Left lobe of liver (tissue), 2 donors: Measurements from ENCODE around the gene PEAR1. TPM values are rescaled to one million over a fixed set of nuclear protein-coding genes. Genes with fewer than 3 reads are reported as not detected.

Experiments used
- ATAC-seq: fragments of 200-7000 bp; cut with Tn5 transposase; one replicate; pipeline ENCODE4 v1.9.1; 2020; ENCODE audit warnings: mild to moderate bottlenecking, moderate library complexity
- DNase-seq: peaks from one replicate; pipeline ENCODE4 v3.0.0-alpha.2; 2020; ENCODE audit warnings: low spot score
- total RNA-seq: library from RNA; stranded (reverse); gene quantifications from one replicate; pipeline ENCODE4 v1.2.1, GENCODE V29; 2021
- donor health status: DM: no; HTN: no; CAD: no; lungs with moderate emphysema.
- donor health status: DM: no; HTN: yes; CAD: no.

PEAR1 gene
- total RNA-seq, 1 donor from 2014 or later = 4.5 TPM

GRCh38 chr1:156956333-156956732 lies 62.8 kb downstream of the PEAR1 start:
- DNase-seq = no peak
- no peak for ATAC-seq

DNA sequence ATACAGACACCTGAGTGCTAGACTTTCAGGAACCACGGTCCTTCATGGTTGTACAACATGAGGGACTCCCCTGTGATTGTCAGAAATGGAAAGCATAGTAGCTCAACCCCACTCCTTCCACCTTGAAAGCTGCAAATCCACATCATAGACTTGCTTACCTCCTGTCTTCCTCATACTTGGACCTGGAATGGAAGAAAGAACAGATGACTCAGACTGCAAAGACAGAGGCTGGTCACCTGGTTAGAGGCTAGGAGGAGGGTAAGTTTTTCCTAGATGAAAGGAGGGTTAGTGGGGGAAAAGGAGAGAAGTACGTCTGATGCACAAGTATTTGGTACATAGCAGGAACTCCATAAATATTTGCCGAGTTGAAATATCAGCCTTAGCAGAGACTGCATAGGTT lies 64.1 kb downstream of the PEAR1 start:
- ATAC-seq (no peak), DNase-seq (no peak)

GRCh38 chr1:156958247-156958714 lies 64.8 kb downstream of the PEAR1 start:
- DNase-seq (no peak), ATAC-seq (no peak)

DNA sequence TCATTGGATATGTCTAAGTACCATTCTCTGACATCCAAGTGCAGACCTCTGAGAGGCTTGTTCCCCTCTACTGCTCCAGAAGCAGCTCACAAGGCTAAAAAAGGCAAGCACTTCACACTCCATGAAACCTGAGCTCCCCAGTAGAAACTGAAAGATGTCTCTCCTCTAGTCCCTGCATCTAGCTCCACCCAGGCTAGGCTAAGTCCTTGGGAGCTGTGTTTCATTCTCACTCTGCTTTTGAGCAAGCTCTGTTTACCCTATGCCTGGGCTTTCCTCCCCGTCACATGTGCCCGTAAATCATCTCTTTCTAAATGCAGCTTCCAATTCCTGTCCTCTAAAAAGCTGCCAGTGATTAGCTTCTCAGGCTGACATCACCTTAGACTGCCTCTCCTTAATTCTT lies 65.9 kb downstream of the PEAR1 start:
- no peak for ATAC-seq
- no peak for DNase-seq

DNA sequence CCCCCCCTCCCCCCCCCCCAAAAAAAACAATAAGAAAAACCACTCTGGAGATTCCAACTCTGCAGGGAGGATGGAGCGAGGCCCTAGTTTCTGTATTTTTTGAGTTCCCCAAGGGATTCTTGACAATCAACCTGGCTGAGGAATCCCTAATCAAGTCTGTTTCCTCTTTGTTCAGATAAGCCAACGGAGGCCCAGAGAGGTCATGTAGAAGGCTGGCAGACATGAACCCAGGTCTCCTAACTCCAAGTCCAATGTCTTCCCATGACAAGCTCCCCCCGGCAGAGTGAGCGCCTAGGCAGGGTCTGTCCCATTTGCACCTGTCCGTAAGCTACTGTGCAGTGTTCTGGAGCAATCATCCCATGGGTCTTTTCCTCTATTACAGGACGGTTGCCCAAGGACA lies 66.4 kb downstream of the PEAR1 start:
- ATAC-seq = no peak
- no peak for DNase-seq

- no peak for DNase-seq
- no peak for ATAC-seq
These were observed 68.2 kb downstream of the PEAR1 start for GRCh38 chr1:156961709-156962108.

DNA sequence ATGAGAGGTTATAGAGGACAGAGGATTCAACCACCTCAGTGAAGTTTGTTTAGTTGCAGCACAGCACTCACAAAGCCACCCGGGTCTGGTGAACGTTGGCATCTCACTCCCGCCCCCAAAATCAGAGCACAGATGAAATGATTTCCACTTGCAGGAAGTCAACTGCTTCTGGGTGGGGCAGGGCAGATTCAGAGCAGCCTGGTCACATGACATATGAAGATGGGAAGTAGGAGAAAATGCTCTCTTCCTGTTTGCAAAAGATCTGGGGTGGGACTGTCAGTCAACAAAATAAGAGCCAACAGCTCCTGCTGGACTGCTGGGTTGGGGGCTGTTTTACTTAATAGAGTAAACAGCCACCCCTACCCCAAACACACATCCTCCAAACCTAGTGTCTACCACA lies 70.1 kb downstream of the PEAR1 start:
- peak; percentile 46 for ATAC-seq
- DNase-seq = no peak

DNA sequence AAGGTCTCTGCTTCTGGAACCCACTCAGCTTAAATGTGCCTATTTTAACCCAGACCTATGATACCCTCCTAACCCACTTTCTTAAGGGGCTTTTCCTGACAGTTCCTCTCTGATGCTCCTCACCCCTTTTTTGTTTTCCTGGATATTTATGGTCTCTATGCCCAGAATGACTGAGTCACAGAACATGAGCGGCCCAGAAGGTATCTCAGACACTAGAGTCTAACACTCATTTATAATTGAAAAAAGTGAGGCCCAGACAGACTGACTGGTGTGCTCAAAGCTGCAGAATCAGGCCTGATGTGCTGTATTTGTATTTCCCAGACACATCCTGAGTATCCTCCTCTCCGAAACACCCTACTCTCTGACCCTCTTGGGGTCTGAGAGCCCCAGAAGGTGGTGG lies 70.9 kb downstream of the PEAR1 start:
- no peak for ATAC-seq
- no peak for DNase-seq

Other genes with a start within 250 kb of the PEAR1 start
- 1.4 TPM for gene NES, start 216.3 kb upstream of the PEAR1 start, total RNA-seq
- gene CRABP2, start 188.1 kb upstream of the PEAR1 start, total RNA-seq = 0.33 TPM
- gene METTL25B, start 165.2 kb upstream of the PEAR1 start, total RNA-seq = 26.8 TPM
- gene ISG20L2, start 165.0 kb upstream of the PEAR1 start, total RNA-seq = 10.8 TPM
- 68.7 TPM for gene MRPL24, start 152.6 kb upstream of the PEAR1 start, total RNA-seq
- 153 TPM for gene HDGF, start 142.0 kb upstream of the PEAR1 start, total RNA-seq
- 19.3 TPM for gene PRCC, start 126.2 kb upstream of the PEAR1 start, total RNA-seq
- 0.78 TPM for gene SH2D2A, start 76.9 kb upstream of the PEAR1 start, total RNA-seq
- gene INSRR, start 34.6 kb upstream of the PEAR1 start, total RNA-seq = not detected
- gene NTRK1, start 32.9 kb upstream of the PEAR1 start, total RNA-seq = not detected
- gene LRRC71, start 26.9 kb downstream of the PEAR1 start, total RNA-seq = not detected
- 12.3 TPM for gene ARHGEF11, start 152.0 kb downstream of the PEAR1 start, total RNA-seq
- gene ETV3L, start 206.1 kb downstream of the PEAR1 start, total RNA-seq = not detected
- 6.0 TPM for gene ETV3, start 244.7 kb downstream of the PEAR1 start, total RNA-seq